Gastrocnemius medialis (tissue), 4 donors: ENCODE measurements around the gene PRL.

Experiments used
- CTCF ChIP-seq, 5 experiments: fragments of 450-650 bp in 3 of 5; fragments of 200-600 bp in 2 of 5; sonication (generic) in 2 of 5; IDR thresholded peaks in 4 of 5; conservative IDR thresholded peaks in 1 of 5; 1 replicate in 4 of 5; 2 replicates in 1 of 5; pipeline ENCODE4 v1.5.1; 2016 to 2019; ENCODE audit warnings: antibody characterized with exemption in 5 of 5, mild to moderate bottlenecking in 3 of 5, moderate library complexity in 3 of 5
- POLR2A ChIP-seq, 2 donors: fragments of 450-650 bp; IDR thresholded peaks; one replicate each; pipeline ENCODE4 v1.6.1; 2017; ENCODE audit warnings: antibody characterized with exemption in 2 of 2, mild to moderate bottlenecking in 2 of 2, moderate library complexity in 2 of 2

- TF ChIP-seq CTCF (IDR thresholded peaks at IDR 0.05 in 4 of 5, conservative IDR thresholded peaks at IDR 0.05 in 1 of 5) = no peak
- no peak for TF ChIP-seq POLR2A (IDR thresholded peaks at IDR 0.05)
Observed at GRCh38 chr6:22325481-22325880, 28.6 kb upstream of the PRL start.
